ENCODE data around the gene CPT2. TPM values are rescaled to one million over a fixed set of nuclear protein-coding genes. Genes with fewer than 3 reads are reported as not detected.

Gene CPT2
- total and polyA plus RNA-seq, 9 of the 15 experiments (the other 6 are each of a cell fraction or from before 2014, with no cell fraction given), result 7.6 to 25.1 (median 16.8) TPM

DNA sequence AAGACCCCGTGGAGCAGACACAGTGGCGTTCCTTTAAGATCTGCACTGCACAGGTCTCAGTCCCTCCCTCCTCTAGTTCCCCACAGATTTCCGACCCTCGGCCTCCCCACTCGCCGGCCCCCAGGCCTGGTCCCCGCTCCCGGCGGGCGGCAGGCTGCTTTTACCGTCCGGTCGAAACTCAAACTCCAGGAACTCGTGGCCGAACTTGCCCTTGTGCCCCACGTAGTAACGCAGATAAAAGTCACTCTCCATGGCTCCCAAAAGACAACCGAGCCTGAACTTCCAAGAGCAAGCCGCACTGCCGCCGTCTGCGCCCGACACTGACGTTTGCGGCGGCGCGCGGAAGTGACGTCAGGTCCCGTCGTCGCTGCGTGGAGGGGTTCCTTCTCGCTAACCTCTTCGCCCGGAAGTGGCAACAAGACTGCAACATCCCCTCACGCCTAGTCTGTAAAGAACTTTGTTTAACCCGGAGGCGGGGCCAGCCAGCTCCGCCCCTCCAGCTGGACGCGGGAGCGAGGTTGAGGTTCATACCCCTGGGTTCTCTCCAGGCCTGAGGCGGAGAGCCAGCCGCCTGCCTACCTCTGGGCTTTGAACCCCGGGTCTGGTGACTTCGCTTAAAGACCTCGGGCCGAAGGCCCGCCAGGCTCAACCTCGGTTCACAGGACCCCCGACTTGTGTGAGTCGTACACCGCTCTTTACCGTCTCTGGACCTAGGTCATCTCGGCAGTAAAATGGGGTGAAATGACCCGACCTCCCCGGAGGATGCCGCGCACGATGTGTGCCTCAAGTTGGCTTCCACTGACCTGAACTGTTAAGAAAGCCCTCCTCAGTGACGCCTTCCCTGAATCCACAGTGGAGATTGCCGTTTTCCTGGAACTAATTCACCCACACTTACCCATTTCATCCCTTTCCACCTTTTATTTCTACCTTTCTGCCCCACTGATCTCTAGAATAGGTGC lies 41.9 kb downstream of the CPT2 start, which contains the start of gene MAGOH (continued):
- no peak for TF ChIP-seq ID3 (CRISPR knock-in tag; IDR thresholded peaks at IDR 0.05)
- TF ChIP-seq ID3 (tag; IDR thresholded peaks at IDR 0.05), result peak; percentile 64; the same call in 1 of the 2 replicates
- TF ChIP-seq MYC (IDR thresholded peaks at IDR 0.05; ENCODE audit: low read depth, low read length), result peak; percentile 96
- TF ChIP-seq MYC (CRISPR knock-in tag; IDR thresholded peaks at IDR 0.05; ENCODE audit: borderline replicate concordance, low read depth), result no peak
- TF ChIP-seq SUPT5H (IDR thresholded peaks at IDR 0.05), result peak; percentile 90
- peak; percentile 85; the same call in 1 of the 2 replicates for TF ChIP-seq RB1 (IDR thresholded peaks at IDR 0.05; ENCODE audit: low read depth)
- peak in 2 of 3 experiments; percentile 23 to 71 for TF ChIP-seq YY1 (IDR thresholded peaks at IDR 0.05; ENCODE audit: borderline replicate concordance in 1 of 3, control insufficient read depth in 1 of 3, extremely low read depth in 1 of 3, insufficient read depth in 3 of 3, insufficient read length in 1 of 3, insufficient replicate concordance in 2 of 3, low read depth in 1 of 3, low read length in 2 of 3)
- TF ChIP-seq DACH1 (IDR thresholded peaks at IDR 0.05; ENCODE audit: partially characterized antibody), result peak; percentile 90
- TF ChIP-seq, protein P1, sequence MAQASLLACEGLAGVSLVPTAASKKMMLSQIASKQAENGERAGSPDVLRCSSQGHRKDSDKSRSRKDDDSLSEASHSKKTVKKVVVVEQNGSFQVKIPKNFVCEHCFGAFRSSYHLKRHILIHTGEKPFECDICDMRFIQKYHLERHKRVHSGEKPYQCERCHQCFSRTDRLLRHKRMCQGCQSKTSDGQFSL (CRISPR knock-in tag; IDR thresholded peaks at IDR 0.05), result 0 out of 2 replicates have a peak, but pooled peaks have one; percentile 43
- TF ChIP-seq, protein P1 (tag; IDR thresholded peaks at IDR 0.05), result peak in 1 of 2 experiments; percentile 60; a peak in 1 of 4 replicates
- TF ChIP-seq, protein P2, sequence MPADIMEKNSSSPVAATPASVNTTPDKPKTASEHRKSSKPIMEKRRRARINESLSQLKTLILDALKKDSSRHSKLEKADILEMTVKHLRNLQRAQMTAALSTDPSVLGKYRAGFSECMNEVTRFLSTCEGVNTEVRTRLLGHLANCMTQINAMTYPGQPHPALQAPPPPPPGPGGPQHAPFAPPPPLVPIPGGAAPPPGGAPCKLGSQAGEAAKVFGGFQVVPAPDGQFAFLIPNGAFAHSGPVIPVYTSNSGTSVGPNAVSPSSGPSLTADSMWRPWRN (IDR thresholded peaks at IDR 0.05; ENCODE audit: low read depth), result no peak
- TF ChIP-seq ETV5 (CRISPR knock-in tag; IDR thresholded peaks at IDR 0.05; ENCODE audit: low read depth), result peak; percentile 99
- no peak for TF ChIP-seq ZZZ3 (IDR thresholded peaks at IDR 0.05)
- peak; percentile 73 for TF ChIP-seq SP1 (CRISPR knock-in tag; IDR thresholded peaks at IDR 0.05)
- TF ChIP-seq HLTF (IDR thresholded peaks at IDR 0.05), result peak; percentile 33; the same call in 1 of the 2 replicates
- TF ChIP-seq, protein P3, sequence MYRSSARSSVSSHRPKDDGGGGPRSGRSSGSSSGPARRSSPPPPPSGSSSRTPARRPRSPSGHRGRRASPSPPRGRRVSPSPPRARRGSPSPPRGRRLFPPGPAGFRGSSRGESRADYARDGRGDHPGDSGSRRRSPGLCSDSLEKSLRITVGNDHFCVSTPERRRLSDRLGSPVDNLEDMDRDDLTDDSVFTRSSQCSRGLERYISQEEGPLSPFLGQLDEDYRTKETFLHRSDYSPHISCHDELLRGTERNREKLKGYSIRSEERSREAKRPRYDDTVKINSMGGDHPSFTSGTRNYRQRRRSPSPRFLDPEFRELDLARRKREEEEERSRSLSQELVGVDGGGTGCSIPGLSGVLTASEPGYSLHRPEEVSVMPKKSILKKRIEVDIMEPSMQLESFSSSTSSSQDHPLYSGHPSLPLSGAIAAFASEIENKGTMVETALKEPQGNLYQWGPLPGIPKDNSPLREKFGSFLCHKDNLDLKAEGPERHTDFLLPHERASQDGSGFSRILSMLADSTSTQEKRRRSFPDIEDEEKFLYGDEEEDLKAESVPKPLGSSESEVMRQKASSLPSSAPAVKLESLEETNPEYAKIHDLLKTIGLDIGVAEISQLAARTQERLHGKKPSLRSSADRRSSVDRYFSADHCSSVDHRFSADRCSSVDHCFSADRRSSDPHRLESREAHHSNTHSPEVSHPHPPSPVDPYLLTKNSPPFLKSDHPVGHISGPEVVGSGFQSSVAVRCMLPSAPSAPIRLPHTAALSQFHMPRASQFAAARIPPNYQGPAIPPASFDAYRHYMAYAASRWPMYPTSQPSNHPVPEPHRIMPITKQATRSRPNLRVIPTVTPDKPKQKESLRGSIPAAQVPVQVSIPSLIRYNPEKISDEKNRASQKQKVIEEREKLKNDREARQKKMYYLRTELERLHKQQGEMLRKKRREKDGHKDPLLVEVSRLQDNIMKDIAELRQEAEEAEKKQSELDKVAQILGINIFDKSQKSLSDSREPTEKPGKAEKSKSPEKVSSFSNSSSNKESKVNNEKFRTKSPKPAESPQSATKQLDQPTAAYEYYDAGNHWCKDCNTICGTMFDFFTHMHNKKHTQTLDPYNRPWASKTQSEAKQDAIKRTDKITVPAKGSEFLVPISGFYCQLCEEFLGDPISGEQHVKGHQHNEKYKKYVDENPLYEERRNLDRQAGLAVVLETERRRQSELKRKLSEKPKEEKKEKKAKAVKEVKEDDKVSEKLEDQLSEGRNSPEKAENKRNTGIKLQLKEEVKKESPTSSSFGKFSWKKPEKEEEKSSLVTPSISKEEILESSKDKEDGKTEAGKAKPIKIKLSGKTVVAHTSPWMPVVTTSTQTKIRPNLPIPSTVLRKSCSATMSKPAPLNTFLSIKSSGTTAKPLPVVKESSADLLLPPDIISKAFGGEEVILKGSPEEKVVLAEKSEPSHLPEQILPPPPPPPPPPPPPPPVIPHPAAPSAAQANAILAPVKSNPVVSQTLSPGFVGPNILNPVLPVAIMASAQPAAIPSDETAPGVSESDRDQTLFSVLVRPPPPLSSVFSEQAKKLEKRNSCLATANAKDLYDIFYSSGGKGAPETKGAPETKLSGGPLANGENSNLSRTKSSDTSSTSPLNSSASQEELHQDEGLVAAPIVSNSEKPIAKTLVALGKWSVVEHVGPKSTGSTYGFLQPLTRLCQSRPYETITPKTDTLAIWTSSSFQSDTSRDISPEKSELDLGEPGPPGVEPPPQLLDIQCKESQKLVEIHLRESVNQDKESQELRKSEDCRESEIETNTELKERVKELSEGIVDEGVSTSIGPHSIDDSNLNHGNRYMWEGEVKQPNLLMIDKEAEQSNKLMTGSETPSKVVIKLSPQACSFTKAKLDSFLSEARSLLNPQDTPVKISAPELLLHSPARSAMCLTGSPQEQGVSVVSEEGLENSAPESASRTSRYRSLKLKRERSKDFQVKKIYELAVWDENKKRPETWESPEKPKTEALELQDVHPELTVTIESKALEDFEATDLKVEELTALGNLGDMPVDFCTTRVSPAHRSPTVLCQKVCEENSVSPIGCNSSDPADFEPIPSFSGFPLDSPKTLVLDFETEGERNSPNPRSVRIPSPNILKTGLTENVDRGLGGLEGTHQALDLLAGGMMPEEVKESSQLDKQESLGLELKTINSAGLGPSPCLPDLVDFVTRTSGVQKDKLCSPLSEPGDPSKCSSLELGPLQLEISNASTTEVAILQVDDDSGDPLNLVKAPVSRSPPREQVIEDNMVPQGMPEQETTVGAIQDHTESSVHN (IDR thresholded peaks at IDR 0.05; ENCODE audit: borderline replicate concordance in 1 of 2, low read depth in 1 of 2), result no peak
